ENCODE results near the gene RGPD8. TPM values are rescaled to one million over a fixed set of nuclear protein-coding genes. Genes with fewer than 3 reads are reported as not detected.
A peak's percentile ranks its signal among the peaks of the same experiment; 100 is the strongest.

Gene RGPD8
- total and polyA plus RNA-seq, 2 of the 13 experiments (the other 11 are each of a cell fraction or from before 2014, with no cell fraction given), result 2.3 to 12.8 TPM

DNA sequence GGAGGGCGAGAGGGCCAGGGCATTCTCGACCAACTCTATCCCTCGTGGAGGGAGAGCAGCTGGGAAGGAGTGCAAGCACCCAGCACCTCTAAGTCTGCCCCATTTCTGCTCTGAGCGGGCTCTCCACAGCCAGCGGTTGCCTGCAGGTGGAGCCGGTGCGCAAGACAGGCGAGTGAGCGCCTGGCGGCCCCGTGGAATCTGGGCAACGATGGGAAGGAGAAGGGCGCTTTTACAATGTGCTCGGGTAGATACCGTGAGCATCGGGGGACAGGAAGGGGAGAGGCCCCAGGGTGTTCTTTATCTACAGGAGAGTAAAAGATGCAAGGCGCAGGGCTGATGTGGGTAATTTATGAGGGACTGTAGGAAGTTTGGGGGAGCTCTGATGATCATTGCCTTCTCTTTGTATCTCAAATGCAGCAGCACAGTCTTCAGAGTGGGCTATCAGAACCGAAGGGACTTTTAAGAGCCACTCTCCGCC lies 47.6 kb upstream of the RGPD8 start (continued):
- TF ChIP-seq SCMH1 (CRISPR knock-in tag; IDR thresholded peaks at IDR 0.05; ENCODE audit: borderline replicate concordance) (no peak), ZNF333 (CRISPR knock-in tag; IDR thresholded peaks at IDR 0.05; ENCODE audit: borderline replicate concordance) (peak; percentile 75; the same call in 1 of the 2 replicates), ZNF44 (CRISPR knock-in tag; IDR thresholded peaks at IDR 0.05) (0 out of 2 replicates have a peak, but pooled peaks have one; percentile 34), ZNF781 (CRISPR knock-in tag; IDR thresholded peaks at IDR 0.05; ENCODE audit: borderline replicate concordance, not compliant biosample characterization) (peak; percentile 73), XRCC5 (optimal IDR thresholded peaks at IDR 0.05; ENCODE audit: low read length) (peak; percentile 97), KDM5B (CRISPR knock-in tag; IDR thresholded peaks at IDR 0.05; ENCODE audit: borderline replicate concordance) (peak; percentile 25; the same call in 1 of the 2 replicates), POLR2A (IDR thresholded peaks at IDR 0.05; ENCODE audit: insufficient read depth in 1 of 2, low read depth in 2 of 2, low read length in 2 of 2) (peak; percentile 28 to 29; a peak in 1 of 4 replicates), ZBTB7B (CRISPR knock-in tag; IDR thresholded peaks at IDR 0.05) (peak; percentile 41; the same call in 1 of the 2 replicates), MAZ (IDR thresholded peaks at IDR 0.05; ENCODE audit: borderline replicate concordance, low read depth, low read length) (0 out of 2 replicates have a peak, but pooled peaks have one; percentile 14), MAZ (CRISPR knock-in tag; IDR thresholded peaks at IDR 0.05; ENCODE audit: low read depth) (peak; percentile 45), PHF5A (CRISPR knock-in tag; IDR thresholded peaks at IDR 0.05; ENCODE audit: low read depth, unreplicated experiment) (no peak), TGIF2 (CRISPR knock-in tag; IDR thresholded peaks at IDR 0.05) (peak; percentile 24; the same call in 1 of the 2 replicates), SAP130 (CRISPR knock-in tag; IDR thresholded peaks at IDR 0.05; ENCODE audit: low read depth) (peak; percentile 84), MBD4 (IDR thresholded peaks at IDR 0.05; ENCODE audit: borderline replicate concordance, low read length) (no peak), MBNL3 (CRISPR knock-in tag; conservative IDR thresholded peaks at IDR 0.05) (no peak), ZNF761 (CRISPR knock-in tag; conservative IDR thresholded peaks at IDR 0.05) (peak; percentile 67; the same call in 1 of the 2 replicates), TCF12 (IDR thresholded peaks at IDR 0.05) (no peak), TCF12 (CRISPR knock-in tag; IDR thresholded peaks at IDR 0.05) (no peak; the same call in 1 of the 2 replicates), ZNF737 (CRISPR knock-in tag; IDR thresholded peaks at IDR 0.05; ENCODE audit: borderline replicate concordance) (peak; percentile 17; the same call in 1 of the 2 replicates), TARDBP (CRISPR knock-in tag; IDR thresholded peaks at IDR 0.05) (peak; percentile 69), KAT2B (IDR thresholded peaks at IDR 0.05; ENCODE audit: borderline replicate concordance, low read depth, low read length) (no peak)
- TF ChIP-seq, protein P1, sequence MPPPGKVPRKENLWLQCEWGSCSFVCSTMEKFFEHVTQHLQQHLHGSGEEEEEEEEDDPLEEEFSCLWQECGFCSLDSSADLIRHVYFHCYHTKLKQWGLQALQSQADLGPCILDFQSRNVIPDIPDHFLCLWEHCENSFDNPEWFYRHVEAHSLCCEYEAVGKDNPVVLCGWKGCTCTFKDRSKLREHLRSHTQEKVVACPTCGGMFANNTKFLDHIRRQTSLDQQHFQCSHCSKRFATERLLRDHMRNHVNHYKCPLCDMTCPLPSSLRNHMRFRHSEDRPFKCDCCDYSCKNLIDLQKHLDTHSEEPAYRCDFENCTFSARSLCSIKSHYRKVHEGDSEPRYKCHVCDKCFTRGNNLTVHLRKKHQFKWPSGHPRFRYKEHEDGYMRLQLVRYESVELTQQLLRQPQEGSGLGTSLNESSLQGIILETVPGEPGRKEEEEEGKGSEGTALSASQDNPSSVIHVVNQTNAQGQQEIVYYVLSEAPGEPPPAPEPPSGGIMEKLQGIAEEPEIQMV (CRISPR knock-in tag; IDR thresholded peaks at IDR 0.05; ENCODE audit: low read depth), result no peak; the same call in 1 of the 2 replicates
- TF ChIP-seq, protein P2, sequence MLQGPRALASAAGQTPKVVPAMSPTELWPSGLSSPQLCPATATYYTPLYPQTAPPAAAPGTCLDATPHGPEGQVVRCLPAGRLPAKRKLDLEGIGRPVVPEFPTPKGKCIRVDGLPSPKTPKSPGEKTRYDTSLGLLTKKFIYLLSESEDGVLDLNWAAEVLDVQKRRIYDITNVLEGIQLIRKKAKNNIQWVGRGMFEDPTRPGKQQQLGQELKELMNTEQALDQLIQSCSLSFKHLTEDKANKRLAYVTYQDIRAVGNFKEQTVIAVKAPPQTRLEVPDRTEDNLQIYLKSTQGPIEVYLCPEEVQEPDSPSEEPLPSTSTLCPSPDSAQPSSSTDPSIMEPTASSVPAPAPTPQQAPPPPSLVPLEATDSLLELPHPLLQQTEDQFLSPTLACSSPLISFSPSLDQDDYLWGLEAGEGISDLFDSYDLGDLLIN (CRISPR knock-in tag; IDR thresholded peaks at IDR 0.05; ENCODE audit: borderline replicate concordance), result no peak
- TF ChIP-seq, protein P3, sequence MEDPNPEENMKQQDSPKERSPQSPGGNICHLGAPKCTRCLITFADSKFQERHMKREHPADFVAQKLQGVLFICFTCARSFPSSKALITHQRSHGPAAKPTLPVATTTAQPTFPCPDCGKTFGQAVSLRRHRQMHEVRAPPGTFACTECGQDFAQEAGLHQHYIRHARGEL (CRISPR knock-in tag; IDR thresholded peaks at IDR 0.05), result no peak
- TF ChIP-seq, protein P4, sequence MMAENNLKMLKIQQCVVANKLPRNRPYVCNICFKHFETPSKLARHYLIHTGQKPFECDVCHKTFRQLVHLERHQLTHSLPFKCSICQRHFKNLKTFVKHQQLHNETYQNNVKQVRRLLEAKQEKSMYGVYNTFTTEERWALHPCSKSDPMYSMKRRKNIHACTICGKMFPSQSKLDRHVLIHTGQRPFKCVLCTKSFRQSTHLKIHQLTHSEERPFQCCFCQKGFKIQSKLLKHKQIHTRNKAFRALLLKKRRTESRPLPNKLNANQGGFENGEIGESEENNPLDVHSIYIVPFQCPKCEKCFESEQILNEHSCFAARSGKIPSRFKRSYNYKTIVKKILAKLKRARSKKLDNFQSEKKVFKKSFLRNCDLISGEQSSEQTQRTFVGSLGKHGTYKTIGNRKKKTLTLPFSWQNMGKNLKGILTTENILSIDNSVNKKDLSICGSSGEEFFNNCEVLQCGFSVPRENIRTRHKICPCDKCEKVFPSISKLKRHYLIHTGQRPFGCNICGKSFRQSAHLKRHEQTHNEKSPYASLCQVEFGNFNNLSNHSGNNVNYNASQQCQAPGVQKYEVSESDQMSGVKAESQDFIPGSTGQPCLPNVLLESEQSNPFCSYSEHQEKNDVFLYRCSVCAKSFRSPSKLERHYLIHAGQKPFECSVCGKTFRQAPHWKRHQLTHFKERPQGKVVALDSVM (CRISPR knock-in tag; IDR thresholded peaks at IDR 0.05), result no peak
- TF ChIP-seq, protein P5, sequence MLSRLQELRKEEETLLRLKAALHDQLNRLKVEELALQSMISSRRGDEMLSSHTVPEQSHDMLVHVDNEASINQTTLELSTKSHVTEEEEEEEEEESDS (CRISPR knock-in tag; IDR thresholded peaks at IDR 0.05; ENCODE audit: borderline replicate concordance), result no peak

Measured in HepG2 (cell line).